SH-SY5Y (cell line): Measurements from ENCODE around the gene TMEM164.

Source experiments
- GATA2 ChIP-seq: IDR thresholded peaks from 2 replicates; pipeline ENCODE4 v1.6.1; 2011; ENCODE audit warnings: mild to moderate bottlenecking, low read depth, low read length
- GATA3 ChIP-seq: IDR thresholded peaks from 2 replicates; pipeline ENCODE4 v1.6.1; 2011; ENCODE audit warnings: low read depth, mild to moderate bottlenecking, low read length, moderate library complexity

DNA sequence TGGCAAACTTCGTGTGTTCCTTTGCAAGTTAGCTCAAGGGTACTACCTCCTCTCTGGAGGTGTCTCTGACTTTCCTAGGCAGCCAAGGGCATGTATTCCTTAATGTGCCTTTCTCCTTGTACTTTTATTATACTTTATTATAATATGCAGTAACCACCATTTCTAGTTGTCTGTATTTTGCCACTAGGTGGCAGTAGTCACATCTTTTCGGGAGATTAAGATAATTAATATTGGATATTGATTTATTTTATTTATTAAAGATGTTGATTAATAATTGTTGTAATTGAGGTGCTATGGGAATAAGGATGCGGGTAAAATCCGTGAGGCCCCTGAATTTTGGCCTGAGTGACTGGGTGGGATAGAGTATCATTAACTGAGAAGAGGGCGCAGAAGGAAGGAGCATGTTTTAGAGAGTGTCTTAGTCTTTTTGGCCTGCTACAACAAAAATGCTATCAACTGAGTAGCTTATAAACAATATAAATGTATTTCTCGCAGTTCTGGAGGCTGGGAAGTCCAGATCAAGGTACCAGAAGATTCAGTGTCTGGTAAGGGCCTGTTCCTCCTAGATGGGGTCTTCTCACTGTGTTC, 153.3 kb downstream of the TMEM164 start:
- TF ChIP-seq GATA2 (no peak), GATA3 (no peak)
